NB4 (cell line): Measurements from ENCODE around the gene RCAN2.

Source experiments
- DNase-seq: peaks from one replicate; pipeline ENCODE4 v3.0.0; 2010; ENCODE audit warnings: low read depth
- H3K4me3 ChIP-seq: one replicate; pipeline ENCODE4 v1.5.1; 2011; ENCODE audit warnings: mild to moderate bottlenecking, low read depth, low read length, moderate library complexity
- CTCF ChIP-seq: IDR thresholded peaks from one replicate; pipeline ENCODE4 v1.5.1; 2012; ENCODE audit warnings: low read depth, low read length
- MAX ChIP-seq: IDR thresholded peaks from 2 replicates; pipeline ENCODE4 v1.6.1; 2011; ENCODE audit warnings: low read depth, low read length
- MYC ChIP-seq: IDR thresholded peaks from 2 replicates; pipeline ENCODE4 v1.6.1; 2011; ENCODE audit warnings: low read depth, low read length
- POLR2A ChIP-seq: IDR thresholded peaks from 2 replicates; pipeline ENCODE4 v1.6.1; 2011; ENCODE audit warnings: mild to moderate bottlenecking; ENCODE audit not compliant: insufficient read length; ENCODE audit errors: extremely low read depth

The RCAN2 gene

GRCh38 chr6:46357591-46357990, 133.7 kb downstream of the RCAN2 start:
- no peak overlapping the region for H3K4me3 ChIP-seq
- TF ChIP-seq CTCF (no peak), POLR2A (no peak), MYC (no peak), MAX (no peak)
- DNase-seq, result no peak

- no peak for DNase-seq
Measured at GRCh38 chr6:46356543-46356942, 134.7 kb downstream of the RCAN2 start.

GRCh38 chr6:46353528-46353927, 137.7 kb downstream of the RCAN2 start:
- no peak for DNase-seq
- TF ChIP-seq POLR2A (no peak), MAX (no peak), CTCF (no peak)
- no peak overlapping the region for H3K4me3 ChIP-seq

More at GRCh38 chr6:46356543-46356942, 134.7 kb downstream of the RCAN2 start:
- H3K4me3 ChIP-seq, result no peak overlapping the region
- TF ChIP-seq MYC, result no peak
- TF ChIP-seq MAX, result no peak
- no peak for TF ChIP-seq CTCF
- no peak for TF ChIP-seq POLR2A

- TF ChIP-seq POLR2A (no peak), MYC (no peak)
- DNase-seq, result peak; percentile 34
- no peak overlapping the region for H3K4me3 ChIP-seq
Measured at GRCh38 chr6:46352541-46353268, 138.5 kb downstream of the RCAN2 start.

GRCh38 chr6:46350714-46351113, 140.5 kb downstream of the RCAN2 start:
- no peak overlapping the region for H3K4me3 ChIP-seq
- TF ChIP-seq CTCF, result no peak
- TF ChIP-seq MAX, result no peak
- no peak for TF ChIP-seq MYC
- TF ChIP-seq POLR2A, result no peak
- DNase-seq, result no peak

- no peak for DNase-seq
- H3K4me3 ChIP-seq, result no peak overlapping the region
- TF ChIP-seq CTCF, result no peak
Measured at GRCh38 chr6:46347669-46348068, 143.6 kb downstream of the RCAN2 start.
